Liver (tissue), 9 donors: ENCODE data around the gene INSYN2B. TPM values are rescaled to one million over a fixed set of nuclear protein-coding genes. Genes with fewer than 3 reads are reported as not detected.

ENCODE experiments used
- DNase-seq: peaks from one replicate; pipeline ENCODE4 v3.0.0-alpha.2; 2017; ENCODE audit warnings: low spot score
- H3K27ac ChIP-seq, 2 donors: one replicate each; pipeline ENCODE4 v1.7.0; 2013; ENCODE audit warnings: inconsistent platforms in 2 of 2, low read length in 2 of 2, control low read depth in 1 of 2, low read depth in 1 of 2, mild to moderate bottlenecking in 1 of 2
- H3K27me3 ChIP-seq, 4 donors: one replicate each; pipeline versions ENCODE4 v1.6.1 to v1.7.0; 2013; ENCODE audit warnings: low read length in 3 of 4, inconsistent platforms in 1 of 4, mild to moderate bottlenecking in 1 of 4, moderate library complexity in 1 of 4; ENCODE audit not compliant: control insufficient read depth in 4 of 4, insufficient read depth in 4 of 4
- H3K36me3 ChIP-seq, 4 donors: one replicate each; pipeline versions ENCODE4 v1.6.1 to v1.7.0; 2013; ENCODE audit warnings: low read length in 3 of 4, mild to moderate bottlenecking in 3 of 4, low read depth in 1 of 4, moderate library complexity in 1 of 4; ENCODE audit not compliant: control insufficient read depth in 4 of 4, insufficient read depth in 3 of 4
- H3K4me1 ChIP-seq, 4 donors: one replicate each; pipeline versions ENCODE4 v1.6.1 to v1.7.0; 2013; ENCODE audit warnings: low read length in 3 of 4, mild to moderate bottlenecking in 3 of 4, moderate library complexity in 1 of 4; ENCODE audit not compliant: control insufficient read depth in 4 of 4, insufficient read depth in 4 of 4
- H3K4me3 ChIP-seq, 3 donors: one replicate each; pipeline versions ENCODE4 v1.6.1 to v1.7.0; 2013; ENCODE audit warnings: low read length in 3 of 3, control low read depth in 1 of 3, low read depth in 1 of 3, mild to moderate bottlenecking in 1 of 3
- H3K9ac ChIP-seq, 2 donors: one replicate each; pipeline ENCODE4 v1.7.0; 2013; ENCODE audit warnings: low read length in 2 of 2, mild to moderate bottlenecking in 2 of 2, moderate library complexity in 2 of 2, control low read depth in 1 of 2, low read depth in 1 of 2
- H3K9me3 ChIP-seq, 4 donors: one replicate each; pipeline versions ENCODE4 v1.6.1 to v1.7.0; 2013; ENCODE audit warnings: low read length in 3 of 4; ENCODE audit not compliant: control insufficient read depth in 4 of 4
- EGR1 ChIP-seq, 2 donors: IDR thresholded peaks; 2 replicates each; pipeline ENCODE4 v1.6.1; 2016 to 2018; ENCODE audit warnings: antibody characterized with exemption in 2 of 2, low read depth in 2 of 2
- FOXA1 ChIP-seq: IDR thresholded peaks from 2 replicates; pipeline ENCODE4 v1.6.1; 2016; ENCODE audit warnings: antibody characterized with exemption
- FOXA2 ChIP-seq: IDR thresholded peaks from 2 replicates; pipeline ENCODE4 v1.6.1; 2016; ENCODE audit warnings: antibody characterized with exemption
- GABPA ChIP-seq, 2 donors: IDR thresholded peaks in 1 of 2; conservative IDR thresholded peaks in 1 of 2; 2 replicates each; pipeline ENCODE4 v1.6.1; 2016; ENCODE audit warnings: antibody characterized with exemption in 2 of 2, mild to moderate bottlenecking in 1 of 2, moderate library complexity in 1 of 2
- HNF4A ChIP-seq, 2 donors: conservative IDR thresholded peaks; 2 replicates each; pipeline ENCODE4 v1.6.1; 2016; ENCODE audit warnings: antibody characterized with exemption in 2 of 2, mild to moderate bottlenecking in 2 of 2
- HNF4G ChIP-seq: IDR thresholded peaks from 2 replicates; pipeline ENCODE4 v1.6.1; 2016; ENCODE audit warnings: antibody characterized with exemption
- JUND ChIP-seq, 2 donors: IDR thresholded peaks; 2 replicates each; pipeline ENCODE4 v1.6.1; 2016; ENCODE audit warnings: antibody characterized with exemption in 2 of 2
- NR2F2 ChIP-seq: IDR thresholded peaks from 2 replicates; pipeline ENCODE4 v1.6.1; 2016; ENCODE audit warnings: antibody characterized with exemption
- RAD21 ChIP-seq, 2 donors: IDR thresholded peaks; 2 replicates each; pipeline ENCODE4 v1.6.1; 2016; ENCODE audit warnings: antibody characterized with exemption in 2 of 2, mild to moderate bottlenecking in 2 of 2
- RXRA ChIP-seq, 2 donors: IDR thresholded peaks; 2 replicates each; pipeline ENCODE4 v1.6.1; 2017 to 2018; ENCODE audit warnings: antibody characterized with exemption in 2 of 2, mild to moderate bottlenecking in 1 of 2
- SP1 ChIP-seq: IDR thresholded peaks from 2 replicates; pipeline ENCODE4 v1.6.1; 2018; ENCODE audit warnings: antibody characterized with exemption, mild to moderate bottlenecking
- TAF1 ChIP-seq: conservative IDR thresholded peaks from 2 replicates; pipeline ENCODE4 v1.6.1; 2016; ENCODE audit warnings: antibody characterized with exemption, mild to moderate bottlenecking
- YY1 ChIP-seq: IDR thresholded peaks from 2 replicates; pipeline ENCODE4 v1.6.1; 2016; ENCODE audit warnings: antibody characterized with exemption, mild to moderate bottlenecking
- WGBS: extraction: QIAGEN DNeasy Blood & Tissue Kit; methylation state at CpG from one replicate; pipeline ENCODE4 v1.1.7; 2013; 5-methylcytosine and 5-hydroxymethylcytosine counted together
- polyA plus RNA-seq, 2 donors: library from polyadenylated mRNA; stranded (reverse) in 1 of 2; unstranded in 1 of 2; fragments of 200-250 nt in 1 of 2; fragments of >200 nt in 1 of 2; fragmentation: Nextera tagmentation in 1 of 2; extraction: Ambion mirVana in 1 of 2; gene quantifications; one replicate each; pipeline versions ENCODE4 v1.2.1 to v1.2.3, GENCODE V29; 2013 to 2015
- total RNA-seq, 2 donors: library from RNA; depleted of rRNA; stranded (reverse); fragments of >200 nt; gene quantifications; one replicate each; pipeline ENCODE4 v1.2.3, GENCODE V29; 2014
- TF ChIP-seq, protein P1 (sequence below): IDR thresholded peaks from 2 replicates; pipeline ENCODE4 v1.6.1; 2016; ENCODE audit warnings: antibody characterized with exemption, mild to moderate bottlenecking
- TF ChIP-seq, protein P2 (sequence below): fragments of 150-350 bp; IDR thresholded peaks from 2 replicates; pipeline ENCODE4 v1.5.1; 2017; ENCODE audit warnings: improper control_type of control experiment, low read depth, low read length; ENCODE audit not compliant: missing input control
- TF ChIP-seq, protein P3 (sequence below): IDR thresholded peaks from 2 replicates; pipeline ENCODE4 v1.6.1; 2016; ENCODE audit warnings: antibody characterized with exemption
- TF ChIP-seq, protein P4 (sequence below): IDR thresholded peaks from 2 replicates; pipeline ENCODE4 v1.6.1; 2016; ENCODE audit warnings: antibody characterized with exemption
- TF ChIP-seq, protein P5 (sequence below): IDR thresholded peaks from 2 replicates; pipeline ENCODE4 v1.6.1; 2016; ENCODE audit warnings: antibody characterized with exemption
- donor health status: healthy.
- donor health status: healthy.
- donor health status: healthy.
- donor health status: healthy.
- donor health status: healthy.

Gene INSYN2B
- total and polyA plus RNA-seq, 4 donors = 0.08 to 0.33 (median 0.13) TPM; not detected in 1

DNA sequence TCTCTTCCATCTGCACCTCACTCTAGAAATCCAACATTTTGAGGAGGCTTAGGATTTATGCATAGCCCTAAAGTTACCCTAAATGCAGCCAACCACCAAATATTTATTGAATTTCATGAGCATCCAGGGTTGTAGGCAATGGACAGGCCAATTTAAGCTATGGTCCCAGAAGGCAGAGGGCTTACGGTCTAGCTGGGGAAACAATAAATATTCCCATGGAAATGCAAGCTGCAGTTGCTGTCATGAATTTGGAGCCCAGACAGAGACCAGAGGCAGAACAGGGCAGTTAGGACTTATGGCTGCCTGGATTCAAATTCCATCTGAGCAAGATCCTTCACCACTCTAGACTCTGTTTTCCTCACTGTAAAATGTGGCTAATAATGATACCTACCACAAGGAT lies 9.1 kb upstream of the INSYN2B start:
- WGBS = 78% methylated on average over 1 of the region's 1 CpG

More for the DNA sequence above, 9.1 kb upstream of the INSYN2B start:
- peaks cover 0 to 2% (median 0%) of the 10 kb centered on the region in 4 donors for H3K36me3 ChIP-seq
- H3K9me3 ChIP-seq = no peaks in the 10 kb centered on the region
- H3K27me3 ChIP-seq = peaks cover 0 to 5% (median 0%) of the 10 kb centered on the region in 4 donors
- no peaks in the 10 kb centered on the region for H3K4me1 ChIP-seq
- no peak overlapping the region for H3K4me3 ChIP-seq
- no peak for DNase-seq
- H3K27ac ChIP-seq = no peak overlapping the region
- H3K9ac ChIP-seq = no peak overlapping the region
- TF ChIP-seq JUND (IDR thresholded peaks at IDR 0.05) = no peak
- no peak for TF ChIP-seq FOXA2
- no peak for TF ChIP-seq TAF1
- TF ChIP-seq NR2F2 = no peak
- TF ChIP-seq, protein P1, sequence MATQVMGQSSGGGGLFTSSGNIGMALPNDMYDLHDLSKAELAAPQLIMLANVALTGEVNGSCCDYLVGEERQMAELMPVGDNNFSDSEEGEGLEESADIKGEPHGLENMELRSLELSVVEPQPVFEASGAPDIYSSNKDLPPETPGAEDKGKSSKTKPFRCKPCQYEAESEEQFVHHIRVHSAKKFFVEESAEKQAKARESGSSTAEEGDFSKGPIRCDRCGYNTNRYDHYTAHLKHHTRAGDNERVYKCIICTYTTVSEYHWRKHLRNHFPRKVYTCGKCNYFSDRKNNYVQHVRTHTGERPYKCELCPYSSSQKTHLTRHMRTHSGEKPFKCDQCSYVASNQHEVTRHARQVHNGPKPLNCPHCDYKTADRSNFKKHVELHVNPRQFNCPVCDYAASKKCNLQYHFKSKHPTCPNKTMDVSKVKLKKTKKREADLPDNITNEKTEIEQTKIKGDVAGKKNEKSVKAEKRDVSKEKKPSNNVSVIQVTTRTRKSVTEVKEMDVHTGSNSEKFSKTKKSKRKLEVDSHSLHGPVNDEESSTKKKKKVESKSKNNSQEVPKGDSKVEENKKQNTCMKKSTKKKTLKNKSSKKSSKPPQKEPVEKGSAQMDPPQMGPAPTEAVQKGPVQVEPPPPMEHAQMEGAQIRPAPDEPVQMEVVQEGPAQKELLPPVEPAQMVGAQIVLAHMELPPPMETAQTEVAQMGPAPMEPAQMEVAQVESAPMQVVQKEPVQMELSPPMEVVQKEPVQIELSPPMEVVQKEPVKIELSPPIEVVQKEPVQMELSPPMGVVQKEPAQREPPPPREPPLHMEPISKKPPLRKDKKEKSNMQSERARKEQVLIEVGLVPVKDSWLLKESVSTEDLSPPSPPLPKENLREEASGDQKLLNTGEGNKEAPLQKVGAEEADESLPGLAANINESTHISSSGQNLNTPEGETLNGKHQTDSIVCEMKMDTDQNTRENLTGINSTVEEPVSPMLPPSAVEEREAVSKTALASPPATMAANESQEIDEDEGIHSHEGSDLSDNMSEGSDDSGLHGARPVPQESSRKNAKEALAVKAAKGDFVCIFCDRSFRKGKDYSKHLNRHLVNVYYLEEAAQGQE = no peak
- no peak for TF ChIP-seq HNF4A (conservative IDR thresholded peaks at IDR 0.05)
- TF ChIP-seq, protein P2, sequence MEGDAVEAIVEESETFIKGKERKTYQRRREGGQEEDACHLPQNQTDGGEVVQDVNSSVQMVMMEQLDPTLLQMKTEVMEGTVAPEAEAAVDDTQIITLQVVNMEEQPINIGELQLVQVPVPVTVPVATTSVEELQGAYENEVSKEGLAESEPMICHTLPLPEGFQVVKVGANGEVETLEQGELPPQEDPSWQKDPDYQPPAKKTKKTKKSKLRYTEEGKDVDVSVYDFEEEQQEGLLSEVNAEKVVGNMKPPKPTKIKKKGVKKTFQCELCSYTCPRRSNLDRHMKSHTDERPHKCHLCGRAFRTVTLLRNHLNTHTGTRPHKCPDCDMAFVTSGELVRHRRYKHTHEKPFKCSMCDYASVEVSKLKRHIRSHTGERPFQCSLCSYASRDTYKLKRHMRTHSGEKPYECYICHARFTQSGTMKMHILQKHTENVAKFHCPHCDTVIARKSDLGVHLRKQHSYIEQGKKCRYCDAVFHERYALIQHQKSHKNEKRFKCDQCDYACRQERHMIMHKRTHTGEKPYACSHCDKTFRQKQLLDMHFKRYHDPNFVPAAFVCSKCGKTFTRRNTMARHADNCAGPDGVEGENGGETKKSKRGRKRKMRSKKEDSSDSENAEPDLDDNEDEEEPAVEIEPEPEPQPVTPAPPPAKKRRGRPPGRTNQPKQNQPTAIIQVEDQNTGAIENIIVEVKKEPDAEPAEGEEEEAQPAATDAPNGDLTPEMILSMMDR = no peak
- TF ChIP-seq SP1 = no peak
- TF ChIP-seq, protein P3, sequence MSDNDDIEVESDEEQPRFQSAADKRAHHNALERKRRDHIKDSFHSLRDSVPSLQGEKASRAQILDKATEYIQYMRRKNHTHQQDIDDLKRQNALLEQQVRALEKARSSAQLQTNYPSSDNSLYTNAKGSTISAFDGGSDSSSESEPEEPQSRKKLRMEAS = no peak
- no peak for TF ChIP-seq HNF4G
- TF ChIP-seq EGR1 (IDR thresholded peaks at IDR 0.05; ENCODE audit: low read depth in 2 of 2) = no peak
- TF ChIP-seq, protein P4, sequence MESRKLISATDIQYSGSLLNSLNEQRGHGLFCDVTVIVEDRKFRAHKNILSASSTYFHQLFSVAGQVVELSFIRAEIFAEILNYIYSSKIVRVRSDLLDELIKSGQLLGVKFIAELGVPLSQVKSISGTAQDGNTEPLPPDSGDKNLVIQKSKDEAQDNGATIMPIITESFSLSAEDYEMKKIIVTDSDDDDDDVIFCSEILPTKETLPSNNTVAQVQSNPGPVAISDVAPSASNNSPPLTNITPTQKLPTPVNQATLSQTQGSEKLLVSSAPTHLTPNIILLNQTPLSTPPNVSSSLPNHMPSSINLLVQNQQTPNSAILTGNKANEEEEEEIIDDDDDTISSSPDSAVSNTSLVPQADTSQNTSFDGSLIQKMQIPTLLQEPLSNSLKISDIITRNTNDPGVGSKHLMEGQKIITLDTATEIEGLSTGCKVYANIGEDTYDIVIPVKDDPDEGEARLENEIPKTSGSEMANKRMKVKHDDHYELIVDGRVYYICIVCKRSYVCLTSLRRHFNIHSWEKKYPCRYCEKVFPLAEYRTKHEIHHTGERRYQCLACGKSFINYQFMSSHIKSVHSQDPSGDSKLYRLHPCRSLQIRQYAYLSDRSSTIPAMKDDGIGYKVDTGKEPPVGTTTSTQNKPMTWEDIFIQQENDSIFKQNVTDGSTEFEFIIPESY = no peak
- TF ChIP-seq GABPA (IDR thresholded peaks at IDR 0.05 in 1 of 2, conservative IDR thresholded peaks at IDR 0.05 in 1 of 2) = no peak
- TF ChIP-seq RXRA (IDR thresholded peaks at IDR 0.05) = no peak
- no peak for TF ChIP-seq FOXA1
- TF ChIP-seq RAD21 (IDR thresholded peaks at IDR 0.05) = no peak
- TF ChIP-seq, protein P5, sequence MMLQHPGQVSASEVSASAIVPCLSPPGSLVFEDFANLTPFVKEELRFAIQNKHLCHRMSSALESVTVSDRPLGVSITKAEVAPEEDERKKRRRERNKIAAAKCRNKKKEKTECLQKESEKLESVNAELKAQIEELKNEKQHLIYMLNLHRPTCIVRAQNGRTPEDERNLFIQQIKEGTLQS = no peak
- TF ChIP-seq YY1 = no peak
